ENCODE data around the gene OSM. TPM values are rescaled to one million over a fixed set of nuclear protein-coding genes. Genes with fewer than 3 reads are reported as not detected.

Gene OSM
- total and polyA plus RNA-seq, 4 donors: 0.09 to 0.84 (median 0.25) TPM; not detected in 1

- no peak overlapping the region for H3K27ac ChIP-seq (ENCODE audit: low read depth in 1 of 2, low read length in 2 of 2)
- H3K9me3 ChIP-seq (ENCODE audit: control insufficient read depth in 4 of 4, low read length in 3 of 4): no peaks in the 10 kb centered on the region
- H3K9ac ChIP-seq (ENCODE audit: low read depth in 1 of 2, low read length in 2 of 2): no peak overlapping the region
- TF ChIP-seq, protein P1, sequence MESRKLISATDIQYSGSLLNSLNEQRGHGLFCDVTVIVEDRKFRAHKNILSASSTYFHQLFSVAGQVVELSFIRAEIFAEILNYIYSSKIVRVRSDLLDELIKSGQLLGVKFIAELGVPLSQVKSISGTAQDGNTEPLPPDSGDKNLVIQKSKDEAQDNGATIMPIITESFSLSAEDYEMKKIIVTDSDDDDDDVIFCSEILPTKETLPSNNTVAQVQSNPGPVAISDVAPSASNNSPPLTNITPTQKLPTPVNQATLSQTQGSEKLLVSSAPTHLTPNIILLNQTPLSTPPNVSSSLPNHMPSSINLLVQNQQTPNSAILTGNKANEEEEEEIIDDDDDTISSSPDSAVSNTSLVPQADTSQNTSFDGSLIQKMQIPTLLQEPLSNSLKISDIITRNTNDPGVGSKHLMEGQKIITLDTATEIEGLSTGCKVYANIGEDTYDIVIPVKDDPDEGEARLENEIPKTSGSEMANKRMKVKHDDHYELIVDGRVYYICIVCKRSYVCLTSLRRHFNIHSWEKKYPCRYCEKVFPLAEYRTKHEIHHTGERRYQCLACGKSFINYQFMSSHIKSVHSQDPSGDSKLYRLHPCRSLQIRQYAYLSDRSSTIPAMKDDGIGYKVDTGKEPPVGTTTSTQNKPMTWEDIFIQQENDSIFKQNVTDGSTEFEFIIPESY (IDR thresholded peaks at IDR 0.05): no peak
- TF ChIP-seq GABPA (IDR thresholded peaks at IDR 0.05 in 1 of 2, conservative IDR thresholded peaks at IDR 0.05 in 1 of 2): no peak
- peaks cover 0 to 2% (median 0%) of the 10 kb centered on the region in 4 donors for H3K36me3 ChIP-seq (ENCODE audit: control insufficient read depth in 4 of 4, insufficient read depth in 3 of 4, low read depth in 1 of 4, low read length in 3 of 4)
- H3K4me1 ChIP-seq (ENCODE audit: control insufficient read depth in 4 of 4, insufficient read depth in 4 of 4, low read length in 3 of 4): peaks cover 0 to 6% (median 2%) of the 10 kb centered on the region in 4 donors
- no peak for DNase-seq (ENCODE audit: low spot score)
- H3K27me3 ChIP-seq (ENCODE audit: control insufficient read depth in 4 of 4, insufficient read depth in 4 of 4, low read length in 3 of 4): no peaks in the 10 kb centered on the region
- H3K4me3 ChIP-seq (ENCODE audit: low read depth in 1 of 3, low read length in 3 of 3): no peak overlapping the region
- WGBS: 95% methylated on average over 5 of the region's 5 CpGs
Measured at GRCh38 chr22:30279932-30280331, 13.3 kb upstream of the OSM start.

DNA sequence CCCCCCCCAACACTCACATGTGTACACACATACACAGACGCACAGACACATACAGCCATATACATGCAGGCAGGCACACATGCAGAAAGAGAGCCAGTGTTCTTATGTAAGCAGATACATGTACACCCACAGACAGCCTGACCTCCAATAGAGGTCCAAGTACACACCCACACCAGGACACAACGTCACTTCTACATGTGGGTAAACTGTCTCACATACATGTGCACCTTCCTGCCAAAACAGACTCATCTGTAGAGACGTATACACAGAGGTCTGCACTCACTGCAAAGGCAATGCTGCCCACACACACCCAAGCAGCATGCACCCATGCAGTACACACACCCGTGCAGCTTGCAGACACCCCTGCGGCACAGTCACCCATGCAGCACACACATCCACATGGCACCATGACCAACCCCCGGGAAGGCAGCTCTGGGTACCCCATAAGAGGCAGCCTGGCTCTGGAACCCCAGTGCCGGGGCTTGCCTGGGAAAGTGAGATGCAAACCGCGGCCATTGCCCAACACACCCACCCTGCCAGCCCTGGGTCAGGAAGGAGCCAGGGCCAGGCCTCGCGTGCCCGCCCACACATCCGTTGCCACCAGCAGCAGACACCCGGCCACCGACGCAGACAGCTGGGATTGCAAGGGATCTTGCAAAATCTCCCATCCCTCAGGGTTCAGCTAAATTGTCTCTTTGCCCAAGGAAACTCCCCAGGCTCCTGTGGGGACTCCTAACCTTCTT lies 12.6 kb upstream of the OSM start:
- no peaks in the 10 kb centered on the region for H3K27me3 ChIP-seq (ENCODE audit: control insufficient read depth in 4 of 4, insufficient read depth in 4 of 4, low read length in 3 of 4)
- H3K27ac ChIP-seq (ENCODE audit: low read depth in 1 of 2, low read length in 2 of 2): no peak overlapping the region
- WGBS: 59% methylated on average over 16 of the region's 16 CpGs
- H3K4me1 ChIP-seq (ENCODE audit: control insufficient read depth in 4 of 4, insufficient read depth in 4 of 4, low read length in 3 of 4): peaks cover 0 to 6% (median 2%) of the 10 kb centered on the region in 4 donors
- H3K36me3 ChIP-seq (ENCODE audit: control insufficient read depth in 4 of 4, insufficient read depth in 3 of 4, low read depth in 1 of 4, low read length in 3 of 4): no peaks in the 10 kb centered on the region
- H3K9me3 ChIP-seq (ENCODE audit: control insufficient read depth in 4 of 4, low read length in 3 of 4): no peaks in the 10 kb centered on the region
- TF ChIP-seq RXRA (IDR thresholded peaks at IDR 0.05): no peak
- TF ChIP-seq, protein P2, sequence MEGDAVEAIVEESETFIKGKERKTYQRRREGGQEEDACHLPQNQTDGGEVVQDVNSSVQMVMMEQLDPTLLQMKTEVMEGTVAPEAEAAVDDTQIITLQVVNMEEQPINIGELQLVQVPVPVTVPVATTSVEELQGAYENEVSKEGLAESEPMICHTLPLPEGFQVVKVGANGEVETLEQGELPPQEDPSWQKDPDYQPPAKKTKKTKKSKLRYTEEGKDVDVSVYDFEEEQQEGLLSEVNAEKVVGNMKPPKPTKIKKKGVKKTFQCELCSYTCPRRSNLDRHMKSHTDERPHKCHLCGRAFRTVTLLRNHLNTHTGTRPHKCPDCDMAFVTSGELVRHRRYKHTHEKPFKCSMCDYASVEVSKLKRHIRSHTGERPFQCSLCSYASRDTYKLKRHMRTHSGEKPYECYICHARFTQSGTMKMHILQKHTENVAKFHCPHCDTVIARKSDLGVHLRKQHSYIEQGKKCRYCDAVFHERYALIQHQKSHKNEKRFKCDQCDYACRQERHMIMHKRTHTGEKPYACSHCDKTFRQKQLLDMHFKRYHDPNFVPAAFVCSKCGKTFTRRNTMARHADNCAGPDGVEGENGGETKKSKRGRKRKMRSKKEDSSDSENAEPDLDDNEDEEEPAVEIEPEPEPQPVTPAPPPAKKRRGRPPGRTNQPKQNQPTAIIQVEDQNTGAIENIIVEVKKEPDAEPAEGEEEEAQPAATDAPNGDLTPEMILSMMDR (IDR thresholded peaks at IDR 0.05; ENCODE audit: low read depth, low read length, missing input control): no peak
- no peak for TF ChIP-seq TAF1 (conservative IDR thresholded peaks at IDR 0.05)
- TF ChIP-seq YY1 (IDR thresholded peaks at IDR 0.05): no peak
- TF ChIP-seq HNF4G (IDR thresholded peaks at IDR 0.05): no peak
- TF ChIP-seq JUND (IDR thresholded peaks at IDR 0.05): no peak
- TF ChIP-seq, protein P1 (IDR thresholded peaks at IDR 0.05): no peak
- no peak for TF ChIP-seq RAD21 (IDR thresholded peaks at IDR 0.05)
- TF ChIP-seq ATF3 (IDR thresholded peaks at IDR 0.05): no peak
- no peak for TF ChIP-seq HNF4A (conservative IDR thresholded peaks at IDR 0.05)
- TF ChIP-seq, protein P3, sequence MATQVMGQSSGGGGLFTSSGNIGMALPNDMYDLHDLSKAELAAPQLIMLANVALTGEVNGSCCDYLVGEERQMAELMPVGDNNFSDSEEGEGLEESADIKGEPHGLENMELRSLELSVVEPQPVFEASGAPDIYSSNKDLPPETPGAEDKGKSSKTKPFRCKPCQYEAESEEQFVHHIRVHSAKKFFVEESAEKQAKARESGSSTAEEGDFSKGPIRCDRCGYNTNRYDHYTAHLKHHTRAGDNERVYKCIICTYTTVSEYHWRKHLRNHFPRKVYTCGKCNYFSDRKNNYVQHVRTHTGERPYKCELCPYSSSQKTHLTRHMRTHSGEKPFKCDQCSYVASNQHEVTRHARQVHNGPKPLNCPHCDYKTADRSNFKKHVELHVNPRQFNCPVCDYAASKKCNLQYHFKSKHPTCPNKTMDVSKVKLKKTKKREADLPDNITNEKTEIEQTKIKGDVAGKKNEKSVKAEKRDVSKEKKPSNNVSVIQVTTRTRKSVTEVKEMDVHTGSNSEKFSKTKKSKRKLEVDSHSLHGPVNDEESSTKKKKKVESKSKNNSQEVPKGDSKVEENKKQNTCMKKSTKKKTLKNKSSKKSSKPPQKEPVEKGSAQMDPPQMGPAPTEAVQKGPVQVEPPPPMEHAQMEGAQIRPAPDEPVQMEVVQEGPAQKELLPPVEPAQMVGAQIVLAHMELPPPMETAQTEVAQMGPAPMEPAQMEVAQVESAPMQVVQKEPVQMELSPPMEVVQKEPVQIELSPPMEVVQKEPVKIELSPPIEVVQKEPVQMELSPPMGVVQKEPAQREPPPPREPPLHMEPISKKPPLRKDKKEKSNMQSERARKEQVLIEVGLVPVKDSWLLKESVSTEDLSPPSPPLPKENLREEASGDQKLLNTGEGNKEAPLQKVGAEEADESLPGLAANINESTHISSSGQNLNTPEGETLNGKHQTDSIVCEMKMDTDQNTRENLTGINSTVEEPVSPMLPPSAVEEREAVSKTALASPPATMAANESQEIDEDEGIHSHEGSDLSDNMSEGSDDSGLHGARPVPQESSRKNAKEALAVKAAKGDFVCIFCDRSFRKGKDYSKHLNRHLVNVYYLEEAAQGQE (IDR thresholded peaks at IDR 0.05): no peak
- TF ChIP-seq SP1 (IDR thresholded peaks at IDR 0.05): no peak
- TF ChIP-seq FOXA2 (IDR thresholded peaks at IDR 0.05): no peak
- TF ChIP-seq MAX (IDR thresholded peaks at IDR 0.05): no peak
- no peak for TF ChIP-seq NR2F2 (IDR thresholded peaks at IDR 0.05)
- no peak for TF ChIP-seq EGR1 (IDR thresholded peaks at IDR 0.05; ENCODE audit: low read depth in 2 of 2)
- TF ChIP-seq FOXA1 (IDR thresholded peaks at IDR 0.05): no peak
- TF ChIP-seq GABPA (IDR thresholded peaks at IDR 0.05 in 1 of 2, conservative IDR thresholded peaks at IDR 0.05 in 1 of 2): no peak
- no peak for DNase-seq (ENCODE audit: low spot score)
- no peak overlapping the region for H3K9ac ChIP-seq (ENCODE audit: low read depth in 1 of 2, low read length in 2 of 2)
- H3K4me3 ChIP-seq (ENCODE audit: low read depth in 1 of 3, low read length in 3 of 3): no peak overlapping the region

Measured in liver (tissue), 9 donors.